ENCODE data around the gene ACTR3C. TPM values are rescaled to one million over a fixed set of nuclear protein-coding genes. Genes with fewer than 3 reads are reported as not detected.

ACTR3C gene
- total and polyA plus RNA-seq, 4 donors: 6.8 to 34.2 (median 10.5) TPM

DNA sequence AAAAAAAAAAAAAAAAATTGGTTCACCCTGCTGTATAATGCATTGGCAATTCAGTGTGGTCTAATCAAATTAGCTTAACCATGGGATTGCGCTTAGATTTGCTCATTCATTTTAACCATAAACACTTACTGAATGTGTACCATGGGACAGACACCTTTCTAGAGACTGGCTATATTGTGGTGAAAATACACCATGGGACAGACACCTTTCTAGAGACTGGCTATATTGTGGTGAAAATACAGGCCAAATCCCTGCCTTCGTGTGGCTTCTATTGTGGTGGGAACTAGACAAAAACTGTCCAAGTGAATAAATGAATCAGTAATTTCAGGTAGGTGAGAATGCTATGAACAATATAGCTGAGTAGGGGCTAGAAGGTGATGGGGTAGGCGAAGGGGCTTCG is 35.1 kb upstream of the ACTR3C start:
- ATAC-seq (ENCODE audit: insufficient read depth, low FRiP score) (no peak), DNase-seq (no peak)
- Histone ChIP-seq H3K27me3 (ENCODE audit: control insufficient read depth in 3 of 3, insufficient read depth in 3 of 3, low read length in 2 of 3) (no peaks in the 10 kb centered on the region), H3K9me3 (ENCODE audit: control insufficient read depth in 4 of 4, insufficient read depth in 3 of 4, low read length in 3 of 4) (no peaks in the 10 kb centered on the region), H3K9ac (ENCODE audit: insufficient read depth in 1 of 2, low read length in 2 of 2) (no peak overlapping the region), H3K27ac (ENCODE audit: low read depth in 1 of 2, low read length in 1 of 2) (no peak overlapping the region), H3K4me3 (no peak overlapping the region), H3K36me3 (ENCODE audit: control insufficient read depth in 4 of 4, insufficient read depth in 4 of 4, low read length in 4 of 4) (no peaks in the 10 kb centered on the region), H3K4me1 (ENCODE audit: control insufficient read depth in 5 of 5, insufficient read depth in 5 of 5, low read length in 5 of 5) (no peaks in the 10 kb centered on the region)
- TF ChIP-seq, protein P1, sequence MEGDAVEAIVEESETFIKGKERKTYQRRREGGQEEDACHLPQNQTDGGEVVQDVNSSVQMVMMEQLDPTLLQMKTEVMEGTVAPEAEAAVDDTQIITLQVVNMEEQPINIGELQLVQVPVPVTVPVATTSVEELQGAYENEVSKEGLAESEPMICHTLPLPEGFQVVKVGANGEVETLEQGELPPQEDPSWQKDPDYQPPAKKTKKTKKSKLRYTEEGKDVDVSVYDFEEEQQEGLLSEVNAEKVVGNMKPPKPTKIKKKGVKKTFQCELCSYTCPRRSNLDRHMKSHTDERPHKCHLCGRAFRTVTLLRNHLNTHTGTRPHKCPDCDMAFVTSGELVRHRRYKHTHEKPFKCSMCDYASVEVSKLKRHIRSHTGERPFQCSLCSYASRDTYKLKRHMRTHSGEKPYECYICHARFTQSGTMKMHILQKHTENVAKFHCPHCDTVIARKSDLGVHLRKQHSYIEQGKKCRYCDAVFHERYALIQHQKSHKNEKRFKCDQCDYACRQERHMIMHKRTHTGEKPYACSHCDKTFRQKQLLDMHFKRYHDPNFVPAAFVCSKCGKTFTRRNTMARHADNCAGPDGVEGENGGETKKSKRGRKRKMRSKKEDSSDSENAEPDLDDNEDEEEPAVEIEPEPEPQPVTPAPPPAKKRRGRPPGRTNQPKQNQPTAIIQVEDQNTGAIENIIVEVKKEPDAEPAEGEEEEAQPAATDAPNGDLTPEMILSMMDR (IDR thresholded peaks at IDR 0.05; ENCODE audit: control extremely low read depth, extremely low read depth): no peak
- WGBS, 2 donors: 97 to 98% methylated on average over 4 of the region's 4 CpGs

DNA sequence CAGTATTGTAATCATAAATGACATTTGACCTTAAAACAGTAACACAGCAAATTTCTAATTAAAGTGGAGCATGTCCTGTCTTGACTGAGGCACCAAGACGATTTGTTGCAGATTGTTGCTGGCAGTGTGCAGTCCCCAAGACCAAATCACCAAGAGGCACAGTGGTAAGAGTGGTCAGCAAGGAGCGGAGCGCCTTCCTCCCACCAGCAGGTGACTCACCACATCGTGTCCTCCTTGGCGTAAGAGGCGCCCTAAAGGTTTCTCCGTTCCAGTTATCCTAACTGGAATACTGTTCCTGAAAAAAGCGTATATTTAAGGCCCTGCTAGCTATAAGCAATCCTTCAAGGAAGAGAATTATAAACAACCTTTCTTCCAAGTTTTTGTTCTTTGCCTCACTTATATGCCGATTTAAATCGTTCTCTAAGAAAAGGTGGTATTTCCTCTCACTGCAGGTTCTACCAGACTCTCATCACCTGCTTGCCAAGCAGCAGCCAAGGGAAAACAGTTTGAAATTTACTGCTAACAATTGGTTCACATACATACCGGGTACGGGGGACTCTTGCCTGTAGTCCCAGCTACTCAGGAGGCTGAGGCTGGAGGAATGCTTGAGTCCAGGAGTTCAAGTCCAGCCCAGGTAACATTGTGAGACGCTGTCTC is 34.6 kb upstream of the ACTR3C start:
- 73 to 78% methylated on average over 13 of the region's 13 CpGs for WGBS, 2 donors
- TF ChIP-seq, protein P1 (IDR thresholded peaks at IDR 0.05; ENCODE audit: control extremely low read depth, extremely low read depth): no peak
- no peak overlapping the region for H3K27ac ChIP-seq (ENCODE audit: low read depth in 1 of 2, low read length in 1 of 2)
- no peak overlapping the region for H3K9ac ChIP-seq (ENCODE audit: insufficient read depth in 1 of 2, low read length in 2 of 2)
- no peak for DNase-seq
- no peaks in the 10 kb centered on the region for H3K36me3 ChIP-seq (ENCODE audit: control insufficient read depth in 4 of 4, insufficient read depth in 4 of 4, low read length in 4 of 4)
- no peaks in the 10 kb centered on the region for H3K27me3 ChIP-seq (ENCODE audit: control insufficient read depth in 3 of 3, insufficient read depth in 3 of 3, low read length in 2 of 3)
- no peaks in the 10 kb centered on the region for H3K4me1 ChIP-seq (ENCODE audit: control insufficient read depth in 5 of 5, insufficient read depth in 5 of 5, low read length in 5 of 5)
- no peak overlapping the region for H3K4me3 ChIP-seq
- H3K9me3 ChIP-seq (ENCODE audit: control insufficient read depth in 4 of 4, insufficient read depth in 3 of 4, low read length in 3 of 4): no peaks in the 10 kb centered on the region
- no peak for ATAC-seq (ENCODE audit: insufficient read depth, low FRiP score)

- Histone ChIP-seq H3K4me1 (ENCODE audit: control insufficient read depth in 5 of 5, insufficient read depth in 5 of 5, low read length in 5 of 5) (no peaks in the 10 kb centered on the region), H3K27me3 (ENCODE audit: control insufficient read depth in 3 of 3, insufficient read depth in 3 of 3, low read length in 2 of 3) (no peaks in the 10 kb centered on the region), H3K9me3 (ENCODE audit: control insufficient read depth in 4 of 4, insufficient read depth in 3 of 4, low read length in 3 of 4) (no peaks in the 10 kb centered on the region), H3K4me3 (no peak overlapping the region), H3K36me3 (ENCODE audit: control insufficient read depth in 4 of 4, insufficient read depth in 4 of 4, low read length in 4 of 4) (no peaks in the 10 kb centered on the region), H3K9ac (ENCODE audit: insufficient read depth in 1 of 2, low read length in 2 of 2) (no peak overlapping the region), H3K27ac (ENCODE audit: low read depth in 1 of 2, low read length in 1 of 2) (no peak overlapping the region)
- 26 to 49% methylated on average over 9 of the region's 9 CpGs for WGBS, 2 donors
- ATAC-seq (ENCODE audit: insufficient read depth, low FRiP score) (no peak), DNase-seq (no peak)
- TF ChIP-seq, protein P1 (IDR thresholded peaks at IDR 0.05; ENCODE audit: control extremely low read depth, extremely low read depth): no peak
Observed at GRCh38 chr7:150357270-150357669, 33.9 kb upstream of the ACTR3C start.
